H1 (cell line): ENCODE results near the gene TMPRSS11B. TPM values are rescaled to one million over a fixed set of nuclear protein-coding genes. Genes with fewer than 3 reads are reported as not detected.

Source experiments
- SRF ChIP-seq: IDR thresholded peaks from 2 replicates; pipeline ENCODE4 v1.6.1; 2011; ENCODE audit warnings: mild to moderate bottlenecking, low read depth, low read length, moderate library complexity
- polyA plus RNA-seq, 7 experiments: library from polyadenylated mRNA; depleted of rRNA in 3 of 7; stranded (reverse) in 5 of 7; unstranded in 2 of 7; fragments of >200 nt in 5 of 7; fragments of 200-250 nt in 2 of 7; gene quantifications; 1 replicate in 5 of 7; 2 replicates in 1 of 7; 4 replicates in 1 of 7; pipeline versions ENCODE4 v1.2.1 to v1.2.3, GENCODE V29; 2011 to 2013; ENCODE audit warnings: missing spikeins in 2 of 7, mixed read lengths in 2 of 7
- total RNA-seq: library from RNA; stranded (reverse); fragmentation: NEBNext Ultra II Directional; extraction: Animal tissue kit (Norgen Biotek cat#: 25700); gene quantifications from 2 replicates; pipeline ENCODE4 v1.2.1, GENCODE V29; 2021
- TF ChIP-seq, protein P1 (sequence below): fragments of 300-600 bp; sonication (generic); IDR thresholded peaks from 2 replicates; pipeline ENCODE4 v1.7.1; 2012; ENCODE audit warnings: low read length, moderate library complexity, mild to moderate bottlenecking, inconsistent platforms; ENCODE audit not compliant: insufficient replicate concordance

Gene TMPRSS11B
- total and polyA plus RNA-seq, 2 of the 8 experiments (the other 6 are each of a cell fraction or from before 2014, with no cell fraction given): not detected

DNA sequence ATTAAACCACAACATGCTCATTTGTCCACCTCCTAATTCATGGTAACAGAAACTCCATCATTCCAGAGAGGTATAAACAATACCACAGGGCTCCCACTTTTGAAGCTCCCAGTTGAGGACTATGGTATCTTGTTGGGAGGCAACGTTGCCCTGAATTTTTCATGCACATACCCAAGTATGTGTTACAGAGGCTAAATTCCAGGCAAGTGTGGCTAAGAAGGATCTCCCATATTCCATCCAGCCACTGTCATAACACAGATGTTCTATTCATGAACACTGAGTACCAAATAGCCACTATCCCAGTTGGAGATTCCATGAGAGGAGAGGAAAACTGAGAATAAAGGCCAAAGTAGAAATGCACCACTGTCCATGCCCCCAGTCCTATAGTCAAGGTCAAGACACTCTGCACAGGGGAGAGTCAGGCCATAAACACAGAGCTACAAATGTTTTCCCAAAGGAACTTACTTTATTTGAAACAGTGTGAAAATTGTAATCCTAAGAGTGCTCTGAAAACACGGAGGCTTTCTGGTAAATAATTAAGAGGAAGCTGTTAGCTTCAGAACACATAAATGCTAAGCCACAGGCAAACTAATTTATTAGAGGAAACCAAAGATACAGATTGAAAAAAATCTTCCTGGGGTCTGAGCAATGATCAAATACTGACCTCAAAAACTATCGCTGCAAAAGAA, 42.4 kb upstream of the TMPRSS11B start (continued):
- TF ChIP-seq, protein P1, sequence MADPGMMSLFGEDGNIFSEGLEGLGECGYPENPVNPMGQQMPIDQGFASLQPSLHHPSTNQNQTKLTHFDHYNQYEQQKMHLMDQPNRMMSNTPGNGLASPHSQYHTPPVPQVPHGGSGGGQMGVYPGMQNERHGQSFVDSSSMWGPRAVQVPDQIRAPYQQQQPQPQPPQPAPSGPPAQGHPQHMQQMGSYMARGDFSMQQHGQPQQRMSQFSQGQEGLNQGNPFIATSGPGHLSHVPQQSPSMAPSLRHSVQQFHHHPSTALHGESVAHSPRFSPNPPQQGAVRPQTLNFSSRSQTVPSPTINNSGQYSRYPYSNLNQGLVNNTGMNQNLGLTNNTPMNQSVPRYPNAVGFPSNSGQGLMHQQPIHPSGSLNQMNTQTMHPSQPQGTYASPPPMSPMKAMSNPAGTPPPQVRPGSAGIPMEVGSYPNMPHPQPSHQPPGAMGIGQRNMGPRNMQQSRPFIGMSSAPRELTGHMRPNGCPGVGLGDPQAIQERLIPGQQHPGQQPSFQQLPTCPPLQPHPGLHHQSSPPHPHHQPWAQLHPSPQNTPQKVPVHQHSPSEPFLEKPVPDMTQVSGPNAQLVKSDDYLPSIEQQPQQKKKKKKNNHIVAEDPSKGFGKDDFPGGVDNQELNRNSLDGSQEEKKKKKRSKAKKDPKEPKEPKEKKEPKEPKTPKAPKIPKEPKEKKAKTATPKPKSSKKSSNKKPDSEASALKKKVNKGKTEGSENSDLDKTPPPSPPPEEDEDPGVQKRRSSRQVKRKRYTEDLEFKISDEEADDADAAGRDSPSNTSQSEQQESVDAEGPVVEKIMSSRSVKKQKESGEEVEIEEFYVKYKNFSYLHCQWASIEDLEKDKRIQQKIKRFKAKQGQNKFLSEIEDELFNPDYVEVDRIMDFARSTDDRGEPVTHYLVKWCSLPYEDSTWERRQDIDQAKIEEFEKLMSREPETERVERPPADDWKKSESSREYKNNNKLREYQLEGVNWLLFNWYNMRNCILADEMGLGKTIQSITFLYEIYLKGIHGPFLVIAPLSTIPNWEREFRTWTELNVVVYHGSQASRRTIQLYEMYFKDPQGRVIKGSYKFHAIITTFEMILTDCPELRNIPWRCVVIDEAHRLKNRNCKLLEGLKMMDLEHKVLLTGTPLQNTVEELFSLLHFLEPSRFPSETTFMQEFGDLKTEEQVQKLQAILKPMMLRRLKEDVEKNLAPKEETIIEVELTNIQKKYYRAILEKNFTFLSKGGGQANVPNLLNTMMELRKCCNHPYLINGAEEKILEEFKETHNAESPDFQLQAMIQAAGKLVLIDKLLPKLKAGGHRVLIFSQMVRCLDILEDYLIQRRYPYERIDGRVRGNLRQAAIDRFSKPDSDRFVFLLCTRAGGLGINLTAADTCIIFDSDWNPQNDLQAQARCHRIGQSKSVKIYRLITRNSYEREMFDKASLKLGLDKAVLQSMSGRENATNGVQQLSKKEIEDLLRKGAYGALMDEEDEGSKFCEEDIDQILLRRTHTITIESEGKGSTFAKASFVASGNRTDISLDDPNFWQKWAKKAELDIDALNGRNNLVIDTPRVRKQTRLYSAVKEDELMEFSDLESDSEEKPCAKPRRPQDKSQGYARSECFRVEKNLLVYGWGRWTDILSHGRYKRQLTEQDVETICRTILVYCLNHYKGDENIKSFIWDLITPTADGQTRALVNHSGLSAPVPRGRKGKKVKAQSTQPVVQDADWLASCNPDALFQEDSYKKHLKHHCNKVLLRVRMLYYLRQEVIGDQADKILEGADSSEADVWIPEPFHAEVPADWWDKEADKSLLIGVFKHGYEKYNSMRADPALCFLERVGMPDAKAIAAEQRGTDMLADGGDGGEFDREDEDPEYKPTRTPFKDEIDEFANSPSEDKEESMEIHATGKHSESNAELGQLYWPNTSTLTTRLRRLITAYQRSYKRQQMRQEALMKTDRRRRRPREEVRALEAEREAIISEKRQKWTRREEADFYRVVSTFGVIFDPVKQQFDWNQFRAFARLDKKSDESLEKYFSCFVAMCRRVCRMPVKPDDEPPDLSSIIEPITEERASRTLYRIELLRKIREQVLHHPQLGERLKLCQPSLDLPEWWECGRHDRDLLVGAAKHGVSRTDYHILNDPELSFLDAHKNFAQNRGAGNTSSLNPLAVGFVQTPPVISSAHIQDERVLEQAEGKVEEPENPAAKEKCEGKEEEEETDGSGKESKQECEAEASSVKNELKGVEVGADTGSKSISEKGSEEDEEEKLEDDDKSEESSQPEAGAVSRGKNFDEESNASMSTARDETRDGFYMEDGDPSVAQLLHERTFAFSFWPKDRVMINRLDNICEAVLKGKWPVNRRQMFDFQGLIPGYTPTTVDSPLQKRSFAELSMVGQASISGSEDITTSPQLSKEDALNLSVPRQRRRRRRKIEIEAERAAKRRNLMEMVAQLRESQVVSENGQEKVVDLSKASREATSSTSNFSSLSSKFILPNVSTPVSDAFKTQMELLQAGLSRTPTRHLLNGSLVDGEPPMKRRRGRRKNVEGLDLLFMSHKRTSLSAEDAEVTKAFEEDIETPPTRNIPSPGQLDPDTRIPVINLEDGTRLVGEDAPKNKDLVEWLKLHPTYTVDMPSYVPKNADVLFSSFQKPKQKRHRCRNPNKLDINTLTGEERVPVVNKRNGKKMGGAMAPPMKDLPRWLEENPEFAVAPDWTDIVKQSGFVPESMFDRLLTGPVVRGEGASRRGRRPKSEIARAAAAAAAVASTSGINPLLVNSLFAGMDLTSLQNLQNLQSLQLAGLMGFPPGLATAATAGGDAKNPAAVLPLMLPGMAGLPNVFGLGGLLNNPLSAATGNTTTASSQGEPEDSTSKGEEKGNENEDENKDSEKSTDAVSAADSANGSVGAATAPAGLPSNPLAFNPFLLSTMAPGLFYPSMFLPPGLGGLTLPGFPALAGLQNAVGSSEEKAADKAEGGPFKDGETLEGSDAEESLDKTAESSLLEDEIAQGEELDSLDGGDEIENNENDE: no peak
- TF ChIP-seq SRF: no peak
